H1 (cell line): Measurements from ENCODE around the gene P3H1.

Experiments used
- CTCF ChIP-seq, 3 experiments: IDR thresholded peaks; 1 replicate in 2 of 3; 2 replicates in 1 of 3; pipeline versions ENCODE4 v1.5.1 to v1.6.1; 2011; ENCODE audit warnings: low read length in 3 of 3, mild to moderate bottlenecking in 3 of 3, inconsistent platforms in 2 of 3, low read depth in 1 of 3, moderate library complexity in 1 of 3; ENCODE audit not compliant: insufficient read depth in 1 of 3; ENCODE audit errors: control extremely low read depth in 1 of 3
- POLR2A ChIP-seq, 2 experiments: IDR thresholded peaks; 1 replicate in 1 of 2; 2 replicates in 1 of 2; pipeline ENCODE4 v1.6.1; 2011; ENCODE audit warnings: low read depth in 2 of 2, low read length in 2 of 2, mild to moderate bottlenecking in 2 of 2; ENCODE audit errors: control extremely low read depth in 1 of 2

GRCh38 chr1:42740851-42741580 is 25.8 kb downstream of the P3H1 start:
- no peak for TF ChIP-seq CTCF (IDR thresholded peaks at IDR 0.05; ENCODE audit: control extremely low read depth in 1 of 3, insufficient read depth in 1 of 3, low read depth in 1 of 3, low read length in 3 of 3)
- TF ChIP-seq POLR2A (IDR thresholded peaks at IDR 0.05; ENCODE audit: control extremely low read depth in 1 of 2, low read depth in 2 of 2, low read length in 2 of 2) = no peak
